ENCODE measurements around the gene KLK10. TPM values are rescaled to one million over a fixed set of nuclear protein-coding genes. Genes with fewer than 3 reads are reported as not detected.

Gene KLK10
- total and polyA plus RNA-seq, 4 experiments from 2014 or later: not detected

DNA sequence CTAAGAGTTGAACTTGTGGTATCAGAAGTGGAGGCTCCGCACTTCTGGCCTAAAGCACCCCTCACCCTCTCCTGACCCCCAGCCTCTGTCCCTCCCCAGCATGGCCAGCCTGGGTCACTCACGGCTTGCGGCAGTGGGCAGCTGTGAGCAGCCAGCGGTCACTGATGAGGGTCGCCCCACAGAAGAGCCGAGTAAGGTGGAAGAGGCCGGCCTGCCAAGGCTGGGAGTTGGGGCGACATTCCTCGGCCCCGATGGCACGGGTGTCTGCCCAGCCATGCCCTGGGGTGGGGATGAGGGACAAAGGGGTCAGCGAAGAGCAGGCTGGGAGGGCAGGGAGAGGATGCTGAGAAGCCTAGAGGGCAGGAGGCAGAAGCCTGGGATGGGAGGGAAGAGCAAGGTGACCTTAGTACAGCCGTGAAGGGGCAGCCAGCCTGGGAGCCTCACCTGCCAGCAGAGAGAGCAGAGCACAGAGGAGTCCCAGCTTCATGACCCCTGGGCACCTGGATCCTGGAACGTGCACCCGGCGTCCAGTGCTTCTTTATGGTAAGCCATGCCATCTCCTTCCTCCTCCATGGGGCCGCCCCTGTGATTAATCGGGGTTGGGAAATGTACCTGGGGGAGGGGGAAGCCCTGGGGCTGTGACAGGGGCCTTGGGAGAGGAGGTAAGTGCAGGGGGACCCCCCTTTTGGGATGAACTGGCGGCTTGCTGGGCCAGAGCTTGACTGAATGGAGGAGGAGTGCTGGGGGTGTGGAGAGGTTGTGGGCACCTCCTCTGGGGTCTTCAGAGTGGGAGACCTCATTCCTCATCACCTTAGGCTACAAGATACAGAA, 10.2 kb downstream of the KLK10 start:
- intact Hi-C loops (cut with micrococcal nuclease): no loop called here
- H3K4me3 Mint-ChIP-seq: no peak overlapping the region
- H3K4me3 ChIP-seq (ENCODE audit: low read length in 2 of 2): no peak overlapping the region
- CTCF ChIA-PET (ENCODE audit: partially characterized antibody): no interaction called here
- no peaks in the 10 kb centered on the region for H3K4me1 ChIP-seq (ENCODE audit: insufficient read depth, low read length)
- no peak overlapping the region for H3K27ac Mint-ChIP-seq
- H3K9me3 ChIP-seq (ENCODE audit: control insufficient read depth in 1 of 2, low read length in 2 of 2): no peaks in the 10 kb centered on the region
- POLR2A ChIA-PET (ENCODE audit: partially characterized antibody): no interaction called here
- H3K36me3 Mint-ChIP-seq: no peaks in the 10 kb centered on the region
- peaks cover 22 to 36% of the 10 kb centered on the region in 2 donors for H3K27me3 Mint-ChIP-seq
- H3K27me3 ChIP-seq (ENCODE audit: insufficient read depth, low read length): peaks cover 4% of the 10 kb centered on the region
- DNase-seq: no peak
- no peak overlapping the region for H3K27ac ChIP-seq (ENCODE audit: low read depth, low read length)
- H3K36me3 ChIP-seq (ENCODE audit: insufficient read depth, low read length): no peaks in the 10 kb centered on the region
- no peaks in the 10 kb centered on the region for H3K4me1 Mint-ChIP-seq
- peaks cover 0 to 3% (median 0%) of the 10 kb centered on the region in 8 donors for H3K9me3 Mint-ChIP-seq

DNA sequence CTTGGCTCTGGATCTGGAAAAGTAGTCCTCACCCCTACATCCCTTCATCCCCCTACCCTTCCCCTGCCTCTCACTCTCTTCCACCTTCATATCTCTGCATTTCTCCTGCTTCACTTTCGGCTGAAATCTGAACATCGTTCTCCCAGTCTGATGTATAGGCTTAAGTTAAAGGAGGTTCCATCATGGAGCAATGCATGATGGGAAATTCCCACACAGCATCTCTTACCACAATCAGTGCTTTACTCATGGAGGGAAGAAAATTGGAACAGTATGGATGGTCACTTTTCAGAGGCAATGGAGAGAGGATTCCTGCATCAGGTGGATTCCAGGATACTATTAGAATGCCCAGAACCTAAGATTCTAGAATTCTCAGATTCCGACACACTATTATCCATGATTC, 12.0 kb downstream of the KLK10 start:
- no peaks in the 10 kb centered on the region for H3K36me3 ChIP-seq (ENCODE audit: insufficient read depth, low read length)
- no peak for DNase-seq
- ChIA-PET POLR2A (ENCODE audit: partially characterized antibody) (no interaction called here), CTCF (ENCODE audit: partially characterized antibody) (interaction anchor here (0.7 kb wide), 1 partner anchor 138 kb away, joined by 3 read pairs; no protein-coding TSS in a partner anchor)
- Mint-ChIP-seq H3K36me3 (no peaks in the 10 kb centered on the region), H3K4me1 (no peaks in the 10 kb centered on the region), H3K27ac (no peak overlapping the region), H3K9me3 (peaks cover 0 to 3% (median 0%) of the 10 kb centered on the region in 8 donors), H3K4me3 (no peak overlapping the region), H3K27me3 (peaks cover 15 to 22% of the 10 kb centered on the region in 2 donors)
- H3K9me3 ChIP-seq (ENCODE audit: control insufficient read depth in 1 of 2, low read length in 2 of 2): no peaks in the 10 kb centered on the region
- no peak overlapping the region for H3K4me3 ChIP-seq (ENCODE audit: low read length in 2 of 2)
- H3K27ac ChIP-seq (ENCODE audit: low read depth, low read length): no peak overlapping the region
- H3K27me3 ChIP-seq (ENCODE audit: insufficient read depth, low read length): peaks cover 3% of the 10 kb centered on the region
- no peaks in the 10 kb centered on the region for H3K4me1 ChIP-seq (ENCODE audit: insufficient read depth, low read length)
- intact Hi-C loops (cut with micrococcal nuclease): no loop called here

DNA sequence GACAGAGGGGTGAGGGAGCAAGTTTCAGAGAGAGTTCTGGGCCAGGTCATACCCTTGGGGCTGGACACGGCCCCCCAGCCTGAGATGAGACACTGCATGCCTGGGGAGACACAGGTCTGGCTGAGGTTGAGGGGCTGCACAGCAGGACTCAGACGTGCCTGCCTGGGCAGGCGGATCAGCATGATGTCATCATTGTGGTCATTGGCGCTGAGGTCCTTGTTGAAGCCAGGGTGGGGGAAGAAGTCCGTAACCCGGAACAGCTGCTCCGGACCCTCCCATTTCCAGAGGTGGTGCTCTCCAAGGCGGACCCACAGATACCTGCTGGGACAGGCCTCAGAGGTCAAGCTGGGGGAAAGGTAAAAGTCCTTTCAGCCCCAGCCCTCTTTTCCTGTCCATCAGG, 13.1 kb downstream of the KLK10 start:
- CTCF ChIA-PET (ENCODE audit: partially characterized antibody): no interaction called here
- Histone ChIP-seq H3K4me1 (ENCODE audit: insufficient read depth, low read length) (no peaks in the 10 kb centered on the region), H3K36me3 (ENCODE audit: insufficient read depth, low read length) (no peaks in the 10 kb centered on the region), H3K27me3 (ENCODE audit: insufficient read depth, low read length) (no peaks in the 10 kb centered on the region), H3K4me3 (ENCODE audit: low read length in 2 of 2) (no peak overlapping the region), H3K9me3 (ENCODE audit: control insufficient read depth in 1 of 2, low read length in 2 of 2) (no peaks in the 10 kb centered on the region), H3K27ac (ENCODE audit: low read depth, low read length) (no peak overlapping the region)
- DNase-seq: no peak
- Mint-ChIP-seq H3K4me3 (no peak overlapping the region), H3K4me1 (no peaks in the 10 kb centered on the region), H3K27me3 (peaks cover 15 to 21% of the 10 kb centered on the region in 2 donors), H3K27ac (no peak overlapping the region), H3K36me3 (no peaks in the 10 kb centered on the region), H3K9me3 (peaks cover 0 to 3% (median 0%) of the 10 kb centered on the region in 8 donors)
- intact Hi-C loops (cut with micrococcal nuclease): no loop called here
- POLR2A ChIA-PET (ENCODE audit: partially characterized antibody): no interaction called here

DNA sequence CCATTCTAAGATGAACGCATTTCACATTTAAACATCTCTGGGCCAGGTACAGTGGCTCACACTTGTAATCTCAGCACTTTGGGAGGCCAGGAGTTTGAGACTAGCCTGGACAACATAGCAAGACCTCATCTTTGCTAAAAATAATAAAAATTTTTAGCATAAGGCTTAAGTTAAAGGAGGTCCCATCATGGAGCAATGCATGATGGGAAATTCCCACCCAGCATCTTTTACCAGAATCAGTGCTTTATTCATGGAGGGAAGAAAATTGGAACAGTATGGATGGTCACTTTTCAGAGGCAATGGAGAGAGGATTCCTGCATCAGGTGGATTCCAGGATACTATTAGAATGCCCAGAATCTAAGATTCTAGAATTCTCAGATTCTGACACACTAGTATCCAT, 14.3 kb downstream of the KLK10 start:
- no peak for DNase-seq
- intact Hi-C loops (cut with micrococcal nuclease): no loop called here
- Histone ChIP-seq H3K36me3 (ENCODE audit: insufficient read depth, low read length) (no peaks in the 10 kb centered on the region), H3K4me3 (ENCODE audit: low read length in 2 of 2) (no peak overlapping the region), H3K4me1 (ENCODE audit: insufficient read depth, low read length) (no peaks in the 10 kb centered on the region), H3K27me3 (ENCODE audit: insufficient read depth, low read length) (no peaks in the 10 kb centered on the region), H3K9me3 (ENCODE audit: control insufficient read depth in 1 of 2, low read length in 2 of 2) (no peaks in the 10 kb centered on the region), H3K27ac (ENCODE audit: low read depth, low read length) (no peak overlapping the region)
- no peaks in the 10 kb centered on the region for H3K4me1 Mint-ChIP-seq
- no peaks in the 10 kb centered on the region for H3K36me3 Mint-ChIP-seq
- H3K4me3 Mint-ChIP-seq: no peak overlapping the region
- ChIA-PET CTCF (ENCODE audit: partially characterized antibody) (no interaction called here), POLR2A (ENCODE audit: partially characterized antibody) (no interaction called here)
- no peak overlapping the region for H3K27ac Mint-ChIP-seq
- H3K27me3 Mint-ChIP-seq: peaks cover 20% of the 10 kb centered on the region in 2 donors
- H3K9me3 Mint-ChIP-seq: no peaks in the 10 kb centered on the region

DNA sequence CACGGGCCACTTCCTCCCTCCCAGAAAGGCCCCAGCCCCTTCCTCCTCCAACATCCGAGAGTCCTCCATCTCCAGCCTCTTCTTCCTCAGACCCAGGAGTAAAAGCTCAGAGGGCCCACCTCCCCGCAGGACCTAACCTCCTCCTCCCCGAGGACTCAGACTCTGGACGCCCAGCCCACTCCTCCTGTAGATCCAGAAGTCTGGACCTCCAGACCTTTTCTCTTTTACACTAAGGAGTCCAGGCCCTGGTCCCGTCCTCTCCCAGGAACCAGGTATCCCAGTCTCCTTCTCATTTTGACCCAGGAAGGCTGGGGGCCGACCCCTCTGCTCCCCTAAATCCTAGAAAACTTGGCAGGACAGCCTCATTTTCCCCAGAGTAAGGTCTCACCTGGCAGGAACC, 16.2 kb downstream of the KLK10 start:
- Histone ChIP-seq H3K27me3 (ENCODE audit: insufficient read depth, low read length) (no peaks in the 10 kb centered on the region), H3K27ac (ENCODE audit: low read depth, low read length) (no peak overlapping the region), H3K4me3 (ENCODE audit: low read length in 2 of 2) (no peak overlapping the region), H3K9me3 (ENCODE audit: control insufficient read depth in 1 of 2, low read length in 2 of 2) (no peaks in the 10 kb centered on the region), H3K4me1 (ENCODE audit: insufficient read depth, low read length) (no peaks in the 10 kb centered on the region), H3K36me3 (ENCODE audit: insufficient read depth, low read length) (no peaks in the 10 kb centered on the region)
- no peak overlapping the region for H3K4me3 Mint-ChIP-seq
- H3K36me3 Mint-ChIP-seq: no peaks in the 10 kb centered on the region
- intact Hi-C loops (cut with micrococcal nuclease): no loop called here
- H3K27ac Mint-ChIP-seq: no peak overlapping the region
- CTCF ChIA-PET (ENCODE audit: partially characterized antibody): no interaction called here
- POLR2A ChIA-PET (ENCODE audit: partially characterized antibody): no interaction called here
- peaks cover 15 to 19% of the 10 kb centered on the region in 2 donors for H3K27me3 Mint-ChIP-seq
- H3K4me1 Mint-ChIP-seq: no peaks in the 10 kb centered on the region
- no peaks in the 10 kb centered on the region for H3K9me3 Mint-ChIP-seq
- no peak for DNase-seq

DNA sequence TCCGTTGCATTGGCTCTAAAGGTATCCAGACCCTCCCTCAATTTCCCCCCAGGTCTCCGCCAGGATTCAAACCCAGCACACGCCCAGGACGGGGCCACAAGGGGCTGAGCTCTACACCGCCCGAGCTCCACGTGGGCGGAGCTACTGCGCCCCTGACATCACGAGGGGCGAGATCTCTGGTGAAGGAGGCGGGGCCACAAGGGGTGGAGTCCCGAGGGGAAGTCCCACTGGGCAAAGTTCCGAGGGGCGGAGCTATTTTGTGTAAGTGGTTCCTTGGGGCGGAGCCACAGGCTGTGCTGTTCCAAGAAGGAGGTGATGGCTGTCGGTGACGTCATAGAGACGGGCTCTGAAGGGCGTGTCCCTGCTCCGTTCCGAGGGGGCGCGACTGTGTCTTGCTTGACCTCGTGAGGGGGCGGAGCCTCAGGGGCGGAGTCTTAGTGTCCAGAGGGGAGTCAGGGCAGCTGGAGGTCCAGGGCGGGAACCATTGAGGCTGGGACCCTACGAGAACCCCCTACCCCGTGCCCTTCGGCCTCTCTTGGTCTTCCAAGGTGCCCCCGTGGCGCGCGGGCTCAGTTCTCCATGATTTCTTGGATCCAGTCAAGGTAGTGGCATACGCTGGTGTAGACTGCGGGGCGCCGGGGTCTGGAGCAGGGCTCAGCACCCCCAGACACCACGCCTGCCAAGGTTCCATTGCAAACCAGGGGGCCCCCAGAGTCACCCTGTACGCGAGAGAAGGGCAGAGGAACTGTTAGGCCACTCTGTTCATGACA, 16.8 kb downstream of the KLK10 start:
- no peak overlapping the region for H3K27ac ChIP-seq (ENCODE audit: low read depth, low read length)
- H3K27ac Mint-ChIP-seq: no peak overlapping the region
- H3K9me3 ChIP-seq (ENCODE audit: control insufficient read depth in 1 of 2, low read length in 2 of 2): no peaks in the 10 kb centered on the region
- H3K4me1 ChIP-seq (ENCODE audit: insufficient read depth, low read length): no peaks in the 10 kb centered on the region
- H3K27me3 ChIP-seq (ENCODE audit: insufficient read depth, low read length): no peaks in the 10 kb centered on the region
- no peaks in the 10 kb centered on the region for H3K9me3 Mint-ChIP-seq
- DNase-seq: no peak
- no peaks in the 10 kb centered on the region for H3K4me1 Mint-ChIP-seq
- ChIA-PET CTCF (ENCODE audit: partially characterized antibody) (interaction anchor here (0.6 kb wide), 1 partner anchor 9 kb away, joined by 3 read pairs; no protein-coding TSS in a partner anchor), POLR2A (ENCODE audit: partially characterized antibody) (no interaction called here)
- H3K4me3 Mint-ChIP-seq: peak overlapping the region in 1 of 8 donors; percentile 26
- H3K27me3 Mint-ChIP-seq: peaks cover 15 to 24% of the 10 kb centered on the region in 2 donors
- no peak overlapping the region for H3K4me3 ChIP-seq (ENCODE audit: low read length in 2 of 2)
- intact Hi-C loops (cut with micrococcal nuclease): no loop called here
- no peaks in the 10 kb centered on the region for H3K36me3 Mint-ChIP-seq
- H3K36me3 ChIP-seq (ENCODE audit: insufficient read depth, low read length): no peaks in the 10 kb centered on the region

DNA sequence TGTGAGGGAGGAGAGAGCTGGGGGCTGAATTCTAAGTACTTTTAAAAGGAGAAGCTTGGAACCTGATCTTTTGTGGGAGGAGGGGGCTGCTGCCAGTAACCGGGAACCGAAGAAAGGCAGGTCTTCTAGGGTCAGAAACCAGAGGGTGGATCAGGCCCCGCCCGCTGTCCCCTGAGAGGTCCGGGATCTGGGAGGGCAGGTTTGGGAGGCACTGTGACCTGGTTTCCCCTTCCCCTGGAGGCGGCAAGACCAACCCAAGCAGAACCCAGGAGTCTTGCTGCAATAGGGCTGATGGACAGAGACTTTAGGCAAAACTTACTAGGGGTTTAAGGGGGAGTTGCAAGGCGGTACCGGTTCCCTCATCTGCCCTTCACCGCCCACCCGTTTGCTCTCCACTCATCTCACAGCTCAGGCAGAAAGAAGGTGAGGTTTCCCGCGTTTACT, 17.4 kb downstream of the KLK10 start:
- no peak for DNase-seq
- no peak overlapping the region for H3K27ac Mint-ChIP-seq
- no peaks in the 10 kb centered on the region for H3K36me3 ChIP-seq (ENCODE audit: insufficient read depth, low read length)
- no peaks in the 10 kb centered on the region for H3K27me3 ChIP-seq (ENCODE audit: insufficient read depth, low read length)
- no peak overlapping the region for H3K4me3 ChIP-seq (ENCODE audit: low read length in 2 of 2)
- H3K4me1 ChIP-seq (ENCODE audit: insufficient read depth, low read length): no peaks in the 10 kb centered on the region
- intact Hi-C loops (cut with micrococcal nuclease): no loop called here
- H3K27ac ChIP-seq (ENCODE audit: low read depth, low read length): no peak overlapping the region
- CTCF ChIA-PET (ENCODE audit: partially characterized antibody): interaction anchor here (0.6 kb wide), 1 partner anchor 10 kb away, joined by 3 read pairs; no protein-coding TSS in a partner anchor
- no peaks in the 10 kb centered on the region for H3K4me1 Mint-ChIP-seq
- no peak overlapping the region for H3K4me3 Mint-ChIP-seq
- no peaks in the 10 kb centered on the region for H3K9me3 ChIP-seq (ENCODE audit: control insufficient read depth in 1 of 2, low read length in 2 of 2)
- no peaks in the 10 kb centered on the region for H3K36me3 Mint-ChIP-seq
- H3K27me3 Mint-ChIP-seq: peaks cover 15 to 24% of the 10 kb centered on the region in 2 donors
- POLR2A ChIA-PET (ENCODE audit: partially characterized antibody): no interaction called here
- H3K9me3 Mint-ChIP-seq: no peaks in the 10 kb centered on the region

Data from CD4-positive, alpha-beta memory T cell (primary cell).